ENCODE results near the gene CMYA5. TPM values are rescaled to one million over a fixed set of nuclear protein-coding genes. Genes with fewer than 3 reads are reported as not detected.
"Not testable (repeated sequence)": the region's sequence is repeated elsewhere in the genome, so short reads cannot be mapped to it uniquely, and the experiment has no call there.

Gene CMYA5
- total RNA-seq, 1 donor from 2014 or later = 0.44 TPM

DNA sequence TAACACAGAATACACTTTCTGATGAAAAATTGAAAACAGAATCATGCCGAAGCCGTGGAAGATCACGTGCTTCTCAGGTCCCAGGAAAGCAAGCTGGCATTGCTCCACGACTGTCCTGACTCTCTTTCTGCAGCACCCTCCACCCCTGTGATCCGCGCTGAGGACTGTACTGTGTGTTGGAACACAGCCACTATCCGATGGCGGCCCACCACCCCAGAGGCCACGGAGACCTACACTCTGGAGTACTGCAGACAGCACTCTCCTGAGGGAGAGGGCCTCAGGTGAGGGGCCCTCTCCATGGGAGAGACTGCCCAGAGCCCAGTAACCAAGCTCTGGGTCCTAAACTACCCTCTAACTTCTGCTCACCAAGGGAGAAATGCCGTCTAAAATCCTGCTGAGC is 73.3 kb downstream of the CMYA5 start:
- no peaks in the 10 kb centered on the region for H3K4me1 Mint-ChIP-seq
- H3K27me3 Mint-ChIP-seq (ENCODE audit: low read depth) = no peaks in the 10 kb centered on the region
- no peak overlapping the region for H3K4me3 Mint-ChIP-seq
- no peaks in the 10 kb centered on the region for H3K9me3 Mint-ChIP-seq
- no peak for DNase-seq (ENCODE audit: low read depth, low spot score)
- no peak overlapping the region for H3K27ac Mint-ChIP-seq (ENCODE audit: unreplicated experiment)
- H3K36me3 Mint-ChIP-seq (ENCODE audit: low read depth) = no peaks in the 10 kb centered on the region
- TF ChIP-seq, protein P1, sequence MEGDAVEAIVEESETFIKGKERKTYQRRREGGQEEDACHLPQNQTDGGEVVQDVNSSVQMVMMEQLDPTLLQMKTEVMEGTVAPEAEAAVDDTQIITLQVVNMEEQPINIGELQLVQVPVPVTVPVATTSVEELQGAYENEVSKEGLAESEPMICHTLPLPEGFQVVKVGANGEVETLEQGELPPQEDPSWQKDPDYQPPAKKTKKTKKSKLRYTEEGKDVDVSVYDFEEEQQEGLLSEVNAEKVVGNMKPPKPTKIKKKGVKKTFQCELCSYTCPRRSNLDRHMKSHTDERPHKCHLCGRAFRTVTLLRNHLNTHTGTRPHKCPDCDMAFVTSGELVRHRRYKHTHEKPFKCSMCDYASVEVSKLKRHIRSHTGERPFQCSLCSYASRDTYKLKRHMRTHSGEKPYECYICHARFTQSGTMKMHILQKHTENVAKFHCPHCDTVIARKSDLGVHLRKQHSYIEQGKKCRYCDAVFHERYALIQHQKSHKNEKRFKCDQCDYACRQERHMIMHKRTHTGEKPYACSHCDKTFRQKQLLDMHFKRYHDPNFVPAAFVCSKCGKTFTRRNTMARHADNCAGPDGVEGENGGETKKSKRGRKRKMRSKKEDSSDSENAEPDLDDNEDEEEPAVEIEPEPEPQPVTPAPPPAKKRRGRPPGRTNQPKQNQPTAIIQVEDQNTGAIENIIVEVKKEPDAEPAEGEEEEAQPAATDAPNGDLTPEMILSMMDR (conservative IDR thresholded peaks at IDR 0.05) = no peak

DNA sequence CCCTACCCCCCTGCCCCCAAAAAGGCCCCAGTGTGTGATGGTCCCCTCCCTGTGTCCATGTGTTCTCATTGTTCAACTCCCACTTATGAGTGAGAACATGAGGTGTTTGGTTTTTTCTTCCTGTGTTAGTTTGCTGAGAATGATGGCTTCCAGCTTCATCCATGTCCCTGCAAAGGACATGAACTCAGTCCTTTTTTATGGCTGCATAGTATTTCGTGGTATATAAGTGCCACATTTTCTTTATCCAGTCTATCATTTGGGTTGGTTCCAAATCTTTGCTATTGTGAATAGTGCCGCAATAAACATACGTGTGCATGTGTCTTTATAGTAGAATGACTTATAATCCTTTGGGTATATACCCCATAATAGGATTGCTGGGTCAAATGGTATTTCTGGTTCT is 74.5 kb downstream of the CMYA5 start:
- H3K4me3 Mint-ChIP-seq; DNase-seq (ENCODE audit: low read depth, low spot score); H3K27ac Mint-ChIP-seq (ENCODE audit: unreplicated experiment); H3K4me1 Mint-ChIP-seq; H3K9me3 Mint-ChIP-seq; H3K27me3 Mint-ChIP-seq (ENCODE audit: low read depth); H3K36me3 Mint-ChIP-seq (ENCODE audit: low read depth): not testable (repeated sequence)

DNA sequence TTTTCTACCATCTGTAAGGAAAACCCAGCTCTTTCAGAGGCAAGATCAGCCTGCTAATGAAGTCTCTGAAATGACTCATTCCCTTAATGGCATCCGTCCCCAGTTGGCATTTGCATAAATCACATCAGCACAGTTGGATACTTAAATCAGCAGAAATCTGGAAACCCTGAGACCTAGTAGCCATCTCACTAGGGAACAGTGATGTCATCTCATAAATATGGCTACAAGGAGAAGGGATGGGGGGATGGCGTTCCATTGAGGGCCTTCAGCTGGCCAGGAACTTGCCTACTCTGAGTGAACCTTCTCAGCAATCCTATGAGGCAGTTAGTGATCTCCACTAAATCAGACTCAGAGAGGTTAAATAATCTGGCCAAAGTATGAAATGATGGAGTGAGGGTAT is 81.8 kb downstream of the CMYA5 start:
- DNase-seq (ENCODE audit: low read depth, low spot score) = no peak
- Mint-ChIP-seq H3K27ac (ENCODE audit: unreplicated experiment) (no peak overlapping the region), H3K9me3 (peaks cover 5% of the 10 kb centered on the region), H3K4me1 (peaks cover 4% of the 10 kb centered on the region), H3K4me3 (no peak overlapping the region), H3K27me3 (ENCODE audit: low read depth) (no peaks in the 10 kb centered on the region), H3K36me3 (ENCODE audit: low read depth) (peaks cover 7% of the 10 kb centered on the region)
- TF ChIP-seq, protein P1 (conservative IDR thresholded peaks at IDR 0.05) = no peak

DNA sequence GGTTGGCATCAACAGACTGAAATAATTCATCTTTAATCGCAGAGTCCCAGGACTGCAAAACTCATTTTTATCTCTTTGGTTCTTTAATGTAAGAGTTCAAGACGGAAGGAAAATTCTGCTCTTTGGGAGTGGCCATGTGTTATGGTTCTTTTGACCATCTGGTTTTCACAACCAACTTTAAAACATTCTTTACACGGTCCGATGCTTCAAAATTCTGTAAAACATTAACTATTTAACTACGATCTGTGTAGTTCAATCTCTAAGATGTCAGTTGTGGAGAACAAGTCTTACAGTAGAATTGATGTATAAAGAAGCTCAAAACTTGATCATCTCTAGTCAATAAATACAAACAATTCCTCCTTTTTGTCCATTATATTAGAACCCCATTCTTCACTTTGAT is 83.0 kb downstream of the CMYA5 start:
- H3K27me3 Mint-ChIP-seq (ENCODE audit: low read depth) = no peaks in the 10 kb centered on the region
- H3K9me3 Mint-ChIP-seq = peaks cover 5% of the 10 kb centered on the region

DNA sequence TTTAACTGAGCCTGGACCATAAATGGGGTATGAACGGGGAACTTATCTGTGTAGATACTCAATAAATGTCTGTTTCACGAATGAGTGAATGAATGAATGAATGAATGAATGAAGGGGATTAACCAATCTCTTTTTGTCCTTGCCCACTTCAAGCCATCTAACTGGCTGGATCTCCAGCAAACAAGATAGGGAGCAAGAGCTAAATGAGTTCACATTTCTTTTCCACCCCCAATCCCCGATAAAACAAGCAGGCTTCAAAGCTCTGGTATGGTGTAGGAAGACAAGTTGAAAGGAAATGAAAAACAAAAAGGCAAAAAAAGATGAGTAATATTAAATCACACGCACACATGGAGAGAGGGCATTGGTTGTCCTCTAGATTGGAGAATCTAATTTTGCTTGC is 84.0 kb downstream of the CMYA5 start:
- H3K9me3 Mint-ChIP-seq = peaks cover 4% of the 10 kb centered on the region
- H3K27me3 Mint-ChIP-seq (ENCODE audit: low read depth) = no peaks in the 10 kb centered on the region
- peaks cover 6% of the 10 kb centered on the region for H3K36me3 Mint-ChIP-seq (ENCODE audit: low read depth)

More for the DNA sequence above, 83.0 kb downstream of the CMYA5 start:
- TF ChIP-seq, protein P1 (conservative IDR thresholded peaks at IDR 0.05) = no peak
- DNase-seq (ENCODE audit: low read depth, low spot score) = no peak
- Mint-ChIP-seq H3K27ac (ENCODE audit: unreplicated experiment) (no peak overlapping the region), H3K4me1 (peaks cover 4% of the 10 kb centered on the region), H3K4me3 (no peak overlapping the region), H3K36me3 (ENCODE audit: low read depth) (peaks cover 7% of the 10 kb centered on the region)

DNA sequence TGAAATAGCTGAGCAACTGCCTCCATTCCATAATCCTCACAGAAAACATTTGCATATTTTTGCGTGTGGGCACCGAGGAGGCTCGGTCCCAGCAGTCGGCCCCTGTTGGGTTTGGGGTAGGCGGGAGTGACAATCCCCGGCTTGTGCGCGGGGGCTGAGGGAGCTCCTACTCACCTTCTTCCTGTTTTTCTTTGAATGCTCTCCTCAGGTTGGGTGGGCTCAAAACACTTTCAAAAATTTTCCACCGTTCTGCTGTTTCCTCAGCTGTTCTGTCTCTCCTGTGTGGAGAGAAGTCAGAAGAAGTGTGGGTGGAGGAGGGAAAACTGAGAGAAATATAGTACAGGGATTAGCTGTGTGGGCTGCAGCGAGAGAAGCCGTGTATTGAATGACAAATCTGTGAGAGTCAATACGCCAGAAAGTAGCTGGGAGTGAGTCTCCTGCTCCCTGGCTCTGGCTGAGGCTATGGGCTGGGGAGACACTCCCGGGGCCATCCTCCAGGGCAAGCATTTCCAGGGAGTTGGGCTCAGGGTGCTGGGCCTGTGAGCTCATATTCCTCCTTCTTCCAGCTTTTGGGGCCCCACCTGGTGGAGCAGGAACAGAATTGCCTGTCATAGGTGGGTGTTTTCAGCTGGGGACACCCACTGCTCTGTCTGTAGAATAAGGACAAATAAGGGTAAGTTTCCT is 84.7 kb downstream of the CMYA5 start:
- Mint-ChIP-seq H3K36me3 (ENCODE audit: low read depth) (peaks cover 5% of the 10 kb centered on the region), H3K27ac (ENCODE audit: unreplicated experiment) (no peak overlapping the region)

More for the DNA sequence above, 84.0 kb downstream of the CMYA5 start:
- peaks cover 4% of the 10 kb centered on the region for H3K4me1 Mint-ChIP-seq
- TF ChIP-seq, protein P1 (conservative IDR thresholded peaks at IDR 0.05) = no peak
- no peak for DNase-seq (ENCODE audit: low read depth, low spot score)
- H3K4me3 Mint-ChIP-seq = no peak overlapping the region
- H3K27ac Mint-ChIP-seq (ENCODE audit: unreplicated experiment) = no peak overlapping the region

More for the DNA sequence above, 84.7 kb downstream of the CMYA5 start:
- H3K27me3 Mint-ChIP-seq (ENCODE audit: low read depth) = no peaks in the 10 kb centered on the region
- no peaks in the 10 kb centered on the region for H3K9me3 Mint-ChIP-seq
- peaks cover 4% of the 10 kb centered on the region for H3K4me1 Mint-ChIP-seq
- peak; percentile 2 for DNase-seq (ENCODE audit: low read depth, low spot score)
- H3K4me3 Mint-ChIP-seq = no peak overlapping the region
- TF ChIP-seq, protein P1 (conservative IDR thresholded peaks at IDR 0.05) = peak; percentile 44

Data from neural crest cell (in vitro differentiated cells).